ENCODE data around the gene TET3.

- TF ChIP-seq, protein P1, sequence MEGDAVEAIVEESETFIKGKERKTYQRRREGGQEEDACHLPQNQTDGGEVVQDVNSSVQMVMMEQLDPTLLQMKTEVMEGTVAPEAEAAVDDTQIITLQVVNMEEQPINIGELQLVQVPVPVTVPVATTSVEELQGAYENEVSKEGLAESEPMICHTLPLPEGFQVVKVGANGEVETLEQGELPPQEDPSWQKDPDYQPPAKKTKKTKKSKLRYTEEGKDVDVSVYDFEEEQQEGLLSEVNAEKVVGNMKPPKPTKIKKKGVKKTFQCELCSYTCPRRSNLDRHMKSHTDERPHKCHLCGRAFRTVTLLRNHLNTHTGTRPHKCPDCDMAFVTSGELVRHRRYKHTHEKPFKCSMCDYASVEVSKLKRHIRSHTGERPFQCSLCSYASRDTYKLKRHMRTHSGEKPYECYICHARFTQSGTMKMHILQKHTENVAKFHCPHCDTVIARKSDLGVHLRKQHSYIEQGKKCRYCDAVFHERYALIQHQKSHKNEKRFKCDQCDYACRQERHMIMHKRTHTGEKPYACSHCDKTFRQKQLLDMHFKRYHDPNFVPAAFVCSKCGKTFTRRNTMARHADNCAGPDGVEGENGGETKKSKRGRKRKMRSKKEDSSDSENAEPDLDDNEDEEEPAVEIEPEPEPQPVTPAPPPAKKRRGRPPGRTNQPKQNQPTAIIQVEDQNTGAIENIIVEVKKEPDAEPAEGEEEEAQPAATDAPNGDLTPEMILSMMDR (IDR thresholded peaks at IDR 0.05; ENCODE audit: poor library complexity) = no peak
- TF ChIP-seq EZH2 (IDR thresholded peaks at IDR 0.05; ENCODE audit: borderline replicate concordance) (no peak), EZH2phosphoT487 (IDR thresholded peaks at IDR 0.05; ENCODE audit: low read depth, severe bottlenecking, unreplicated experiment) (no peak)
These were observed 11.9 kb upstream of the TET3 start for GRCh38 chr2:73972846-73973245.
